T-helper 2 cell treated with Interferon-gamma antibody and Interleukin-4, amounts not matched to agents 100 ng/mL and 5 ng/mL, for 36 hours (primary cell): ENCODE data around the gene AGTR1. TPM values are rescaled to one million over a fixed set of nuclear protein-coding genes. Genes with fewer than 3 reads are reported as not detected.

Experiments used
- intact Hi-C: fragments of 100-400 bp; cut with micrococcal nuclease; formaldehyde crosslinking; loops from one replicate; pipeline ENCODE4 v1.15.1; 2023
- total RNA-seq: library from RNA; stranded (reverse); gene quantifications from 2 replicates; pipeline ENCODE4 v1.2.3, GENCODE V29; 2022

The AGTR1 gene
- not detected in 2 replicates for total RNA-seq

- intact Hi-C loops = no loop called here
Observed at GRCh38 chr3:148697306-148698189, at the start of gene AGTR1. AGTR1 (plus strand) TSS chr3:148697903; CDS start chr3:148741036, 43,133 bp downstream.

- intact Hi-C loops = no loop called here
Observed at GRCh38 chr3:148648685-148649352, 48.9 kb upstream of the AGTR1 start.

- intact Hi-C loops = no loop called here
Observed at GRCh38 chr3:148651549-148651948, 46.2 kb upstream of the AGTR1 start.

GRCh38 chr3:148654433-148654832, 43.3 kb upstream of the AGTR1 start:
- intact Hi-C loops = no loop called here

- intact Hi-C loops = no loop called here
Observed at GRCh38 chr3:148657470-148657869, 40.2 kb upstream of the AGTR1 start.

GRCh38 chr3:148659512-148659911, 38.2 kb upstream of the AGTR1 start:
- intact Hi-C loops = no loop called here

- intact Hi-C loops = no loop called here
Observed at GRCh38 chr3:148680289-148680688, 17.4 kb upstream of the AGTR1 start.

GRCh38 chr3:148681080-148681479, 16.6 kb upstream of the AGTR1 start:
- intact Hi-C loops = no loop called here

- intact Hi-C loops = no loop called here
Observed at GRCh38 chr3:148682997-148683396, 14.7 kb upstream of the AGTR1 start.

GRCh38 chr3:148694116-148694515, 3.6 kb upstream of the AGTR1 start:
- intact Hi-C loops = no loop called here

- intact Hi-C loops = no loop called here
Observed at GRCh38 chr3:148698190-148698810, 597 bp downstream of the AGTR1 start.

- intact Hi-C loops = no loop called here
Observed at GRCh38 chr3:148705314-148705713, 7.6 kb downstream of the AGTR1 start.

GRCh38 chr3:148707601-148708380, 10.1 kb downstream of the AGTR1 start:
- intact Hi-C loops = no loop called here

GRCh38 chr3:148708409-148708808, 10.7 kb downstream of the AGTR1 start:
- intact Hi-C loops = no loop called here

- intact Hi-C loops = no loop called here
Observed at GRCh38 chr3:148709560-148710253, 12.0 kb downstream of the AGTR1 start.

GRCh38 chr3:148710665-148711064, 13.0 kb downstream of the AGTR1 start:
- intact Hi-C loops = no loop called here

GRCh38 chr3:148711981-148712666, 14.4 kb downstream of the AGTR1 start:
- intact Hi-C loops = no loop called here

- intact Hi-C loops = no loop called here
Observed at GRCh38 chr3:148714521-148714920, 16.8 kb downstream of the AGTR1 start.

- intact Hi-C loops = no loop called here
Observed at GRCh38 chr3:148716657-148717056, 19.0 kb downstream of the AGTR1 start.

GRCh38 chr3:148717885-148718561, 20.3 kb downstream of the AGTR1 start:
- intact Hi-C loops = no loop called here
